GM21737 (cell line): Measurements from ENCODE around the gene ARHGDIB.
A peak's percentile ranks its signal among the peaks of the same experiment; 100 is the strongest.

ENCODE experiments used
- ATAC-seq: cut with Tn5 transposase; IDR thresholded peaks from one replicate; pipeline ENCODE4 v1.9.1; 2021; ENCODE audit warnings: mild to moderate bottlenecking, moderate library complexity; ENCODE audit not compliant: unreplicated experiment

The ARHGDIB gene

GRCh38 chr12:14961466-14962152 is at the start of gene ARHGDIB:
Gene ARHGDIB (minus strand): TSS chr12:14961601. CDS start chr12:14950712, 10,889 bp downstream.
- peak; percentile 54 for ATAC-seq

GRCh38 chr12:15011162-15011561 is 49.8 kb upstream of the ARHGDIB start:
- ATAC-seq = no peak

GRCh38 chr12:15007551-15007950 is 46.1 kb upstream of the ARHGDIB start:
- no peak for ATAC-seq

- ATAC-seq = no peak
Measured at GRCh38 chr12:15005064-15005463, 43.7 kb upstream of the ARHGDIB start.

GRCh38 chr12:15004421-15004820 is 43.0 kb upstream of the ARHGDIB start:
- ATAC-seq = no peak

- no peak for ATAC-seq
Measured at GRCh38 chr12:15001733-15002382, 40.5 kb upstream of the ARHGDIB start.

GRCh38 chr12:15000575-15000974 is 39.2 kb upstream of the ARHGDIB start:
- no peak for ATAC-seq

GRCh38 chr12:14999695-15000365 is 38.4 kb upstream of the ARHGDIB start:
- ATAC-seq = no peak

GRCh38 chr12:14999021-14999694 is 37.8 kb upstream of the ARHGDIB start:
- ATAC-seq = no peak

- no peak for ATAC-seq
Measured at GRCh38 chr12:14997998-14998397, 36.6 kb upstream of the ARHGDIB start.

GRCh38 chr12:14995583-14996425 is 34.4 kb upstream of the ARHGDIB start:
- ATAC-seq = no peak

- ATAC-seq = no peak
Measured at GRCh38 chr12:14994610-14995009, 33.2 kb upstream of the ARHGDIB start.

GRCh38 chr12:14993537-14994266 is 32.3 kb upstream of the ARHGDIB start:
- no peak for ATAC-seq

GRCh38 chr12:14993117-14993516 is 31.7 kb upstream of the ARHGDIB start:
- ATAC-seq = no peak

- ATAC-seq = no peak
Measured at GRCh38 chr12:14992673-14993072, 31.3 kb upstream of the ARHGDIB start.

GRCh38 chr12:14991069-14991468 is 29.7 kb upstream of the ARHGDIB start:
- ATAC-seq = no peak

GRCh38 chr12:14989790-14990189 is 28.4 kb upstream of the ARHGDIB start:
- no peak for ATAC-seq

- no peak for ATAC-seq
Measured at GRCh38 chr12:14988035-14988434, 26.6 kb upstream of the ARHGDIB start.

- ATAC-seq = no peak
Measured at GRCh38 chr12:14986449-14986848, 25.0 kb upstream of the ARHGDIB start.

- ATAC-seq = no peak
Measured at GRCh38 chr12:14984766-14985285, 23.4 kb upstream of the ARHGDIB start.
